SK-N-SH (cell line): Measurements from ENCODE around the gene TMEM163. TPM values are rescaled to one million over a fixed set of nuclear protein-coding genes. Genes with fewer than 3 reads are reported as not detected.

Source experiments
- CTCF ChIA-PET: fragments of 300-600, 350-600 bp; formaldehyde crosslinking; extraction: SDS; loops from one replicate; lab custom pipeline; 2021; lab: Yijun Ruan, JAX
- POLR2A ChIA-PET: fragments of 350-600 bp; sonication (Branson Sonifier 250); formaldehyde crosslinking; extraction: SDS; loops from one replicate; lab custom pipeline; 2020; ENCODE audit warnings: antibody characterized with exemption, inconsistent platforms; lab: Yijun Ruan, JAX
- DNase-seq: peaks from one replicate; pipeline ENCODE4 v3.0.0; 2012
- H2AFZ ChIP-seq: fragments of 200-600 bp; sonication (generic); 2 replicates; pipeline ENCODE4 v1.8.1; 2016; ENCODE audit warnings: antibody characterized with exemption, mild to moderate bottlenecking, low read depth
- H3F3A ChIP-seq: fragments of 200-600 bp; sonication (generic); replicated peaks from 2 replicates; pipeline ENCODE3; 2016; ENCODE audit warnings: antibody characterized with exemption, mild to moderate bottlenecking; ENCODE audit not compliant: insufficient read depth
- H3K27ac ChIP-seq, 2 experiments: fragments of 200-500 bp in 1 of 2; fragments of 200-600 bp in 1 of 2; sonication (Bioruptor generic) in 1 of 2; sonication (generic), shearing (Covaris generic) in 1 of 2; 2 replicates each; pipeline versions ENCODE4 v1.5.1 to v1.6.1; 2014 to 2016; ENCODE audit warnings: low read depth in 2 of 2, inconsistent platforms in 1 of 2, low read length in 1 of 2, mild to moderate bottlenecking in 1 of 2, mixed read lengths in 1 of 2
- H3K27me3 ChIP-seq: fragments of 200-600 bp; sonication (generic), shearing (Covaris generic); 2 replicates; pipeline ENCODE4 v1.6.1; 2016; ENCODE audit warnings: mixed run types; ENCODE audit not compliant: insufficient read depth
- H3K36me3 ChIP-seq, 2 experiments: fragments of 200-500 bp in 1 of 2; fragments of 200-600 bp in 1 of 2; sonication (Bioruptor generic) in 1 of 2; sonication (generic) in 1 of 2; replicated peaks in 1 of 2; 2 replicates each; pipeline versions ENCODE3 to v1.5.1; 2014 to 2016; ENCODE audit warnings: low read length in 1 of 2, mild to moderate bottlenecking in 1 of 2; ENCODE audit not compliant: insufficient read depth in 2 of 2, control insufficient read depth in 1 of 2
- H3K4me1 ChIP-seq, 2 experiments: fragments of 200-500 bp in 1 of 2; fragments of 200-600 bp in 1 of 2; sonication (Bioruptor generic) in 1 of 2; sonication (generic), shearing (Covaris generic) in 1 of 2; 2 replicates each; pipeline versions ENCODE4 v1.5.1 to v1.6.1; 2014 to 2016; ENCODE audit warnings: low read depth in 1 of 2, low read length in 1 of 2, mixed run types in 1 of 2; ENCODE audit not compliant: insufficient read depth in 2 of 2, control insufficient read depth in 1 of 2
- H3K4me2 ChIP-seq: fragments of 200-600 bp; sonication (generic), shearing (Covaris generic); 2 replicates; pipeline ENCODE4 v1.6.1; 2017; ENCODE audit warnings: mixed run types
- H3K4me3 ChIP-seq, 2 experiments: fragments of 200-500 bp in 1 of 2; fragments of 200-600 bp in 1 of 2; sonication (Bioruptor generic) in 1 of 2; sonication (generic), shearing (Covaris generic) in 1 of 2; 2 replicates each; pipeline versions ENCODE4 v1.5.1 to v1.8.1; 2014 to 2016; ENCODE audit warnings: low read depth in 2 of 2, inconsistent platforms in 1 of 2, low read length in 1 of 2, mild to moderate bottlenecking in 1 of 2, mixed read lengths in 1 of 2, moderate library complexity in 1 of 2
- H3K79me2 ChIP-seq: fragments of 200-600 bp; sonication (generic); 2 replicates; pipeline ENCODE4 v1.8.1; 2017; ENCODE audit warnings: mild to moderate bottlenecking; ENCODE audit not compliant: insufficient read depth
- H3K9ac ChIP-seq: fragments of 200-600 bp; sonication (generic); 2 replicates; pipeline ENCODE4 v1.6.1; 2017; ENCODE audit warnings: mixed run types
- H3K9me2 ChIP-seq: fragments of 200-600 bp; sonication (generic); 2 replicates; pipeline ENCODE4 v1.6.1; 2017; ENCODE audit warnings: mixed run types
- H3K9me3 ChIP-seq: fragments of 200-600 bp; sonication (generic); 2 replicates; pipeline ENCODE4 v1.6.1; 2017; ENCODE audit warnings: mixed run types, mild to moderate bottlenecking, moderate library complexity
- H4K20me1 ChIP-seq: fragments of 200-600 bp; sonication (generic); 2 replicates; pipeline ENCODE4 v1.6.1; 2017; ENCODE audit warnings: mild to moderate bottlenecking, mixed run types; ENCODE audit not compliant: insufficient read depth
- CHD2 ChIP-seq: fragments of 150-350 bp; IDR thresholded peaks from 2 replicates; pipeline ENCODE4 v1.6.1; 2018; ENCODE audit warnings: low read length; ENCODE audit not compliant: partially characterized antibody
- CTCF ChIP-seq: fragments of 200-600 bp; sonication (generic); IDR thresholded peaks from 2 replicates; pipeline ENCODE4 v1.6.1; 2017; ENCODE audit warnings: antibody characterized with exemption, mild to moderate bottlenecking, moderate library complexity
- FOSL2 ChIP-seq: IDR thresholded peaks from 2 replicates; pipeline ENCODE4 v1.4.0; 2012; ENCODE audit warnings: low read depth, mild to moderate bottlenecking, moderate library complexity, borderline replicate concordance
- FOXJ3 ChIP-seq: sonication (generic); formaldehyde crosslinking; IDR thresholded peaks from 2 replicates; pipeline ENCODE4 v1.5.1; 2020; ENCODE audit warnings: mild to moderate bottlenecking, missing genetic modification reagents
- GATA2 ChIP-seq: sonication (generic); formaldehyde crosslinking; IDR thresholded peaks from 2 replicates; pipeline ENCODE4 v1.5.0; 2020; ENCODE audit warnings: mild to moderate bottlenecking, missing genetic modification reagents
- MAX ChIP-seq: IDR thresholded peaks from 2 replicates; pipeline ENCODE4 v1.4.0; 2012; ENCODE audit warnings: low read depth
- NFIC ChIP-seq: IDR thresholded peaks from 2 replicates; pipeline ENCODE4 v1.4.0; 2012; ENCODE audit warnings: borderline replicate concordance
- NRF1 ChIP-seq: IDR thresholded peaks from 2 replicates; pipeline ENCODE4 v1.6.1; 2012; ENCODE audit warnings: low read depth, mild to moderate bottlenecking, low read length
- POLR2AphosphoS5 ChIP-seq: IDR thresholded peaks from 2 replicates; pipeline ENCODE4 v1.6.1; 2012; ENCODE audit warnings: low read depth, low read length
- RAD21 ChIP-seq: IDR thresholded peaks from 2 replicates; pipeline ENCODE4 v1.6.1; 2012; ENCODE audit warnings: mild to moderate bottlenecking, low read length
- RXRA ChIP-seq: IDR thresholded peaks from 2 replicates; pipeline ENCODE4 v1.4.0; 2012; ENCODE audit warnings: low read depth, mild to moderate bottlenecking, borderline replicate concordance
- SMC3 ChIP-seq: IDR thresholded peaks from 2 replicates; pipeline ENCODE4 v1.6.1; 2012; ENCODE audit warnings: low read depth, low read length, improper control_type of control experiment
- TAF1 ChIP-seq: IDR thresholded peaks from 2 replicates; pipeline ENCODE4 v1.6.1; 2012; ENCODE audit warnings: low read depth, mild to moderate bottlenecking, low read length, moderate library complexity, borderline replicate concordance
- TCF12 ChIP-seq: IDR thresholded peaks from 2 replicates; pipeline ENCODE4 v1.4.0; 2012
- USF1 ChIP-seq: IDR thresholded peaks from 2 replicates; pipeline ENCODE4 v1.4.0; 2012; ENCODE audit warnings: low read depth, borderline replicate concordance
- USF2 ChIP-seq: fragments of 150-350 bp; IDR thresholded peaks from 2 replicates; pipeline ENCODE4 v1.6.1; 2017; ENCODE audit warnings: antibody characterized with exemption, low read length, low read depth, borderline replicate concordance
- WGBS: methylation state at CpG from one replicate; pipeline ENCODE4 v1.1.6; 2017; ENCODE audit warnings: low lambda C conversion rate; 5-methylcytosine and 5-hydroxymethylcytosine counted together
- polyA plus RNA-seq, 3 experiments: library from polyadenylated mRNA; depleted of rRNA; stranded (reverse); fragments of >200 nt; gene quantifications; 2 replicates each; pipeline ENCODE4 v1.2.3, GENCODE V29; 2012

The TMEM163 gene
- polyA plus RNA-seq, 1 of the 3 experiments (the other 2 are of a cell fraction), result not detected

GRCh38 chr2:134671513-134671912, 47.3 kb downstream of the TMEM163 start:
- no peak overlapping the region for H3K4me3 ChIP-seq
- H3K27me3 ChIP-seq, result no peaks in the 10 kb centered on the region
- H3K36me3 ChIP-seq, result no peaks in the 10 kb centered on the region
- H3F3A ChIP-seq, result no peaks in the 10 kb centered on the region
- no peaks in the 10 kb centered on the region for H3K79me2 ChIP-seq
- ChIA-PET CTCF (interaction anchor here (1.0 to 1.3 kb wide), 2 partner anchors 25 to 139 kb away, joined by 3 read pairs; no protein-coding TSS in a partner anchor), POLR2A (no interaction called here)
- no peaks in the 10 kb centered on the region for H3K9me3 ChIP-seq
- H3K4me2 ChIP-seq, result no peak overlapping the region
- DNase-seq, result no peak
- no peaks in the 10 kb centered on the region for H3K4me1 ChIP-seq
- H2AFZ ChIP-seq, result no peak overlapping the region
- no peak for TF ChIP-seq RXRA
- TF ChIP-seq FOSL2, result no peak
- TF ChIP-seq SMC3, result no peak
- no peaks in the 10 kb centered on the region for H4K20me1 ChIP-seq
- no peak overlapping the region for H3K27ac ChIP-seq
- H3K9ac ChIP-seq, result no peak overlapping the region
- WGBS, result 25% methylated on average over 1 of the region's 1 CpG
- no peaks in the 10 kb centered on the region for H3K9me2 ChIP-seq

- Histone ChIP-seq H3K27me3 (no peaks in the 10 kb centered on the region), H3K9ac (no peak overlapping the region), H3K4me1 (no peaks in the 10 kb centered on the region), H3K9me2 (no peaks in the 10 kb centered on the region), H3K4me3 (no peak overlapping the region), H3K36me3 (no peaks in the 10 kb centered on the region), H2AFZ (no peak overlapping the region), H3K27ac (no peak overlapping the region), H3F3A (no peaks in the 10 kb centered on the region), H4K20me1 (no peaks in the 10 kb centered on the region), H3K4me2 (no peak overlapping the region), H3K79me2 (no peaks in the 10 kb centered on the region), H3K9me3 (no peaks in the 10 kb centered on the region)
- ChIA-PET CTCF (interaction anchor here (1.2 kb wide), 1 partner anchor 220 kb away, joined by 4 read pairs; no protein-coding TSS in a partner anchor), POLR2A (no interaction called here)
- no peak for TF ChIP-seq TCF12
- no peak for TF ChIP-seq NFIC
- TF ChIP-seq MAX, result no peak
- no peak for TF ChIP-seq FOSL2
- no peak for TF ChIP-seq FOXJ3 (CRISPR knock-in tag)
- TF ChIP-seq RAD21, result no peak
- no peak for TF ChIP-seq GATA2
- TF ChIP-seq POLR2AphosphoS5, result no peak
- TF ChIP-seq CTCF, result no peak
- TF ChIP-seq NRF1, result no peak
- TF ChIP-seq USF1, result no peak
- no peak for TF ChIP-seq USF2
- TF ChIP-seq CHD2, result no peak
- TF ChIP-seq TAF1, result no peak
- no peak for DNase-seq
- WGBS, result 23% methylated on average over 2 of the region's 4 CpGs
Measured at GRCh38 chr2:134670955-134671354, 47.8 kb downstream of the TMEM163 start.
